H9 (cell line): ENCODE measurements around the gene LRP10. TPM values are rescaled to one million over a fixed set of nuclear protein-coding genes. Genes with fewer than 3 reads are reported as not detected.

Source experiments
- DNase-seq: peaks from one replicate; pipeline ENCODE4 v3.0.0-alpha.2; 2017
- H2AFZ ChIP-seq: one replicate; pipeline ENCODE4 v1.6.1; 2013; ENCODE audit warnings: mild to moderate bottlenecking, low read length, control low read depth, moderate library complexity
- H2AK5ac ChIP-seq: 2 replicates; pipeline ENCODE4 v1.6.1; 2013; ENCODE audit warnings: low read length, control low read depth, mixed read lengths; ENCODE audit not compliant: insufficient read length
- H2BK120ac ChIP-seq: one replicate; pipeline ENCODE4 v1.6.1; 2013; ENCODE audit warnings: low read depth, mild to moderate bottlenecking, low read length, control low read depth, inconsistent platforms; ENCODE audit not compliant: poor library complexity, severe bottlenecking
- H2BK12ac ChIP-seq: 2 replicates; pipeline ENCODE4 v1.6.1; 2013; ENCODE audit warnings: low read length, control low read depth, mixed read lengths, low read depth; ENCODE audit not compliant: insufficient read length
- H2BK15ac ChIP-seq: 2 replicates; pipeline ENCODE4 v1.6.1; 2013; ENCODE audit warnings: low read depth, low read length, control low read depth
- H2BK20ac ChIP-seq: one replicate; pipeline ENCODE4 v1.6.1; 2013; ENCODE audit warnings: low read depth, mild to moderate bottlenecking, low read length, control low read depth, inconsistent platforms; ENCODE audit not compliant: poor library complexity, severe bottlenecking
- H2BK5ac ChIP-seq: 2 replicates; pipeline ENCODE4 v1.6.1; 2013; ENCODE audit warnings: low read length, control low read depth, mixed read lengths; ENCODE audit not compliant: insufficient read length
- H3K14ac ChIP-seq: 2 replicates; pipeline ENCODE4 v1.6.1; 2013; ENCODE audit warnings: low read length, control low read depth; ENCODE audit not compliant: insufficient read depth
- H3K18ac ChIP-seq: 2 replicates; pipeline ENCODE4 v1.6.1; 2013; ENCODE audit warnings: low read depth, mild to moderate bottlenecking, mixed read lengths, low read length, control low read depth; ENCODE audit not compliant: insufficient read length
- H3K23ac ChIP-seq: 2 replicates; pipeline ENCODE4 v1.6.1; 2013; ENCODE audit warnings: low read length, control low read depth, mixed read lengths, low read depth; ENCODE audit not compliant: insufficient read length
- H3K23me2 ChIP-seq: 2 replicates; pipeline ENCODE4 v1.6.1; 2013; ENCODE audit warnings: low read depth, mild to moderate bottlenecking, mixed read lengths, low read length, control low read depth; ENCODE audit not compliant: insufficient read length, poor library complexity, severe bottlenecking
- H3K27ac ChIP-seq: 2 replicates; pipeline ENCODE4 v1.5.1; 2013; ENCODE audit warnings: low read length, control low read depth, mixed read lengths, low read depth; ENCODE audit not compliant: insufficient read length
- H3K27me3 ChIP-seq: 2 replicates; pipeline ENCODE4 v1.6.1; 2013; ENCODE audit warnings: low read length, control low read depth, inconsistent platforms; ENCODE audit not compliant: insufficient read depth
- H3K4ac ChIP-seq: 2 replicates; pipeline ENCODE4 v1.6.1; 2013; ENCODE audit warnings: low read depth, mild to moderate bottlenecking, control low read depth, inconsistent platforms, low read length, moderate library complexity
- H3K4me1 ChIP-seq: 2 replicates; pipeline ENCODE4 v1.6.1; 2013; ENCODE audit warnings: low read length, control low read depth, inconsistent platforms; ENCODE audit not compliant: insufficient read depth
- H3K4me2 ChIP-seq: 2 replicates; pipeline ENCODE4 v1.6.1; 2013; ENCODE audit warnings: low read length, control low read depth, mixed read lengths; ENCODE audit not compliant: insufficient read length, insufficient read depth
- H3K56ac ChIP-seq: 2 replicates; pipeline ENCODE4 v1.6.1; 2013; ENCODE audit warnings: low read depth, mild to moderate bottlenecking, mixed read lengths, low read length, control low read depth; ENCODE audit not compliant: insufficient read length
- H3K79me1 ChIP-seq: 2 replicates; pipeline ENCODE4 v1.6.1; 2013; ENCODE audit warnings: low read depth, mild to moderate bottlenecking, moderate library complexity, low read length, control low read depth, inconsistent platforms; ENCODE audit not compliant: insufficient read depth, poor library complexity, severe bottlenecking
- H3K79me2 ChIP-seq: 2 replicates; pipeline ENCODE4 v1.6.1; 2013; ENCODE audit warnings: low read length, control low read depth, inconsistent platforms; ENCODE audit not compliant: insufficient read depth
- H3K9ac ChIP-seq: 2 replicates; pipeline ENCODE4 v1.6.1; 2013; ENCODE audit warnings: low read length, control low read depth, mixed read lengths; ENCODE audit not compliant: insufficient read length; ENCODE audit errors: extremely low read depth
- H3K9me3 ChIP-seq: one replicate; pipeline ENCODE4 v1.6.1; 2013; ENCODE audit warnings: low read depth, low read length, inconsistent platforms; ENCODE audit not compliant: control insufficient read depth
- H3T11ph ChIP-seq: one replicate; pipeline ENCODE4 v1.6.1; 2013; ENCODE audit warnings: mild to moderate bottlenecking, low read length, control low read depth, inconsistent platforms
- H4K20me1 ChIP-seq: one replicate; pipeline ENCODE4 v1.6.1; 2013; ENCODE audit not compliant: control insufficient read depth, insufficient read length, insufficient read depth
- H4K5ac ChIP-seq: 2 replicates; pipeline ENCODE4 v1.6.1; 2013; ENCODE audit warnings: low read depth, mild to moderate bottlenecking, mixed read lengths, low read length, control low read depth; ENCODE audit not compliant: insufficient read length
- H4K8ac ChIP-seq: replicated peaks from 2 replicates; pipeline ENCODE4 v1.6.1; 2013; ENCODE audit warnings: low read length, control low read depth, mixed read lengths, low read depth; ENCODE audit not compliant: insufficient read length
- H4K91ac ChIP-seq: 2 replicates; pipeline ENCODE4 v1.6.1; 2013; ENCODE audit warnings: low read depth, mild to moderate bottlenecking, moderate library complexity, mixed read lengths, low read length, control low read depth; ENCODE audit not compliant: insufficient read length
- H3K27ac Mint-ChIP-seq, 3 experiments: 2 replicates in 2 of 3; 3 replicates in 1 of 3; pipeline ENCODE4 v1.8.0; 2020 to 2021; ENCODE audit warnings: mixed read lengths in 3 of 3, mild to moderate bottlenecking in 1 of 3, moderate library complexity in 1 of 3
- H3K27me3 Mint-ChIP-seq: 2 replicates; pipeline ENCODE4 v1.8.0; 2021; ENCODE audit warnings: low read depth, mild to moderate bottlenecking, moderate library complexity, mixed read lengths
- H3K36me3 Mint-ChIP-seq, 3 experiments: 2 replicates in 2 of 3; 3 replicates in 1 of 3; pipeline ENCODE4 v1.8.0; 2020 to 2021; ENCODE audit warnings: low read depth in 3 of 3, mixed read lengths in 3 of 3; ENCODE audit not compliant: insufficient read depth in 1 of 3
- H3K4me1 Mint-ChIP-seq, 2 experiments: 2 replicates each; pipeline ENCODE4 v1.8.0; 2020; ENCODE audit warnings: mixed read lengths in 2 of 2
- H3K4me3 Mint-ChIP-seq, 2 experiments: 2 replicates in 1 of 2; 3 replicates in 1 of 2; pipeline ENCODE4 v1.8.0; 2020 to 2021; ENCODE audit warnings: mild to moderate bottlenecking in 2 of 2, mixed read lengths in 2 of 2, moderate library complexity in 1 of 2
- H3K9me3 Mint-ChIP-seq, 2 experiments: 2 replicates in 1 of 2; 3 replicates in 1 of 2; pipeline ENCODE4 v1.8.0; 2020; ENCODE audit warnings: mild to moderate bottlenecking in 2 of 2, mixed read lengths in 2 of 2, moderate library complexity in 1 of 2
- WGBS: extraction: QIAGEN DNeasy Blood & Tissue Kit; methylation state at CpG from one replicate; pipeline ENCODE4 v1.1.7; 2013; ENCODE audit warnings: missing lambda C conversion rate, low lambda C conversion rate, mixed read lengths; ENCODE audit not compliant: insufficient read length; ENCODE audit errors: extremely low coverage; 5-methylcytosine and 5-hydroxymethylcytosine counted together
- total RNA-seq: library from RNA; stranded (reverse); gene quantifications from 2 replicates; pipeline ENCODE4 v1.2.1, GENCODE V29; 2021
- TF ChIP-seq, protein P1 (sequence below): fragments of 200-600 bp; sonication (generic); conservative IDR thresholded peaks from 3 replicates; pipeline ENCODE4 v1.8.0; 2021; ENCODE audit warnings: antibody characterized with exemption, mild to moderate bottlenecking

LRP10 gene
- total RNA-seq, 1 experiment from 2014 or later: 13.3 TPM

DNA sequence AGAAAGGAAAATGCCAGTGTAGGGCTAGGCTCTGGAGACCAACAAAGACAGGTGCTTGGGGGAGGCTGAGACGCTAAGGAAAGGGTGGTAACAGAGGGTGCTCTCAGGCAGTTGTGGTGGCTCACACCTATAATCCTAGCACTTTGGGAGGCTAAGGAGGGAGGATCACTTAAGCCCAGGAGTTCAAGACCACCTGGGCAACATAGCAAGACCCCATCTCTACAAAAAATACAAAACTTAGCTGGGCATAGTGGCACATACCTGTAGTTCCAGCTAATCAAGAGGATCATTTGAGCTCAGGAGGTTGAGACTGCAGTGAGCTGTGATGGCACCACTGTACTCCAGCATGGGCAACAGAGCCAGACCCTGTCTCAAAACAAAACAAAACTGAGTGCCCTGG is 23.9 kb downstream of the LRP10 start:
- no peak overlapping the region for H2BK120ac ChIP-seq
- no peak for DNase-seq
- no peak overlapping the region for H2BK5ac ChIP-seq
- no peaks in the 10 kb centered on the region for H4K20me1 ChIP-seq
- H3K23ac ChIP-seq: no peak overlapping the region
- no peak overlapping the region for H2BK12ac ChIP-seq
- TF ChIP-seq, protein P1, sequence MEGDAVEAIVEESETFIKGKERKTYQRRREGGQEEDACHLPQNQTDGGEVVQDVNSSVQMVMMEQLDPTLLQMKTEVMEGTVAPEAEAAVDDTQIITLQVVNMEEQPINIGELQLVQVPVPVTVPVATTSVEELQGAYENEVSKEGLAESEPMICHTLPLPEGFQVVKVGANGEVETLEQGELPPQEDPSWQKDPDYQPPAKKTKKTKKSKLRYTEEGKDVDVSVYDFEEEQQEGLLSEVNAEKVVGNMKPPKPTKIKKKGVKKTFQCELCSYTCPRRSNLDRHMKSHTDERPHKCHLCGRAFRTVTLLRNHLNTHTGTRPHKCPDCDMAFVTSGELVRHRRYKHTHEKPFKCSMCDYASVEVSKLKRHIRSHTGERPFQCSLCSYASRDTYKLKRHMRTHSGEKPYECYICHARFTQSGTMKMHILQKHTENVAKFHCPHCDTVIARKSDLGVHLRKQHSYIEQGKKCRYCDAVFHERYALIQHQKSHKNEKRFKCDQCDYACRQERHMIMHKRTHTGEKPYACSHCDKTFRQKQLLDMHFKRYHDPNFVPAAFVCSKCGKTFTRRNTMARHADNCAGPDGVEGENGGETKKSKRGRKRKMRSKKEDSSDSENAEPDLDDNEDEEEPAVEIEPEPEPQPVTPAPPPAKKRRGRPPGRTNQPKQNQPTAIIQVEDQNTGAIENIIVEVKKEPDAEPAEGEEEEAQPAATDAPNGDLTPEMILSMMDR: no peak
- Mint-ChIP-seq H3K27ac (no peak overlapping the region), H3K27me3 (peaks cover 46% of the 10 kb centered on the region), H3K9me3 (no peaks in the 10 kb centered on the region), H3K4me1 (peaks cover 18 to 27% of the 10 kb centered on the region in 2 experiments), H3K4me3 (no peak overlapping the region), H3K36me3 (peaks cover 0 to 5% (median 0%) of the 10 kb centered on the region in 3 experiments; a peak in 4 of 7 replicates)
- no peak overlapping the region for H3T11ph ChIP-seq
- no peaks in the 10 kb centered on the region for H3K79me1 ChIP-seq
- no peak overlapping the region for H3K4me2 ChIP-seq
- H4K8ac ChIP-seq: no peak overlapping the region
- H2AK5ac ChIP-seq: no peak overlapping the region
- H3K23me2 ChIP-seq: no peaks in the 10 kb centered on the region
- H3K27me3 ChIP-seq: peaks cover 9% of the 10 kb centered on the region; the same call in 1 of the 2 replicates
- H2AFZ ChIP-seq: no peak overlapping the region
- H4K5ac ChIP-seq: no peak overlapping the region
- no peak overlapping the region for H3K27ac ChIP-seq
- no peaks in the 10 kb centered on the region for H3K4me1 ChIP-seq
- H2BK15ac ChIP-seq: no peak overlapping the region
- no peak overlapping the region for H3K14ac ChIP-seq
- H3K4ac ChIP-seq: no peak overlapping the region
- no peak overlapping the region for H4K91ac ChIP-seq
- no peak overlapping the region for H3K9ac ChIP-seq
- no CpG with 5 or more reads among the region's 1 CpG for WGBS
- no peaks in the 10 kb centered on the region for H3K79me2 ChIP-seq
- no peak overlapping the region for H3K18ac ChIP-seq
- H3K56ac ChIP-seq: no peak overlapping the region
- no peaks in the 10 kb centered on the region for H3K9me3 ChIP-seq
- no peak overlapping the region for H2BK20ac ChIP-seq
